ENCODE results near the gene FBN2. TPM values are rescaled to one million over a fixed set of nuclear protein-coding genes. Genes with fewer than 3 reads are reported as not detected.

Gene FBN2
- total and polyA plus RNA-seq, 9 of the 15 experiments (the other 6 are each of a cell fraction or from before 2014, with no cell fraction given) = 0.01 to 0.09 TPM; not detected in 7

DNA sequence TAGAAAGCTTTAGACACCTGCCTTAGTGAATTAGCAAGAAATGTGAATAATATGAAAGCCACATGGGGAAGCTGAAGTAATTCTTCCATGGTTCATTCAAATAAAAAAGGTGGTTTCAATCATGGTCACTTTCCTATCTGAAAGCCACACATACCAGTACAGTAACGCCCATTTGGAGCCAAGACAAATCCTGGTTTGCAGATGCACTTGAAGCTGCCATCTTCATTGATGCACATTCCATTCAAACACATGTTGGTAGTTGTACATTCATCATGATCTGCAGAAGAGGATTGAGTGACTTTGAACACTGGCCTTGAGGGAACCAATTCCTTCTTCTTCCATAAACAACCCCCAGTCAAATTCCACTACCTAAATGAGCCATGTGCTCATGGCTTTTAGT is 161.5 kb downstream of the FBN2 start:
- Histone ChIP-seq H3K27me3 (ENCODE audit: control insufficient read depth in 2 of 2, insufficient read depth in 2 of 2, low read length in 2 of 2) (no peaks in the 10 kb centered on the region), H3K27ac (ENCODE audit: extremely low read depth, low read depth, low read length) (no peak overlapping the region), H2AFZ (ENCODE audit: low read depth, low read length) (no peak overlapping the region), H3K79me2 (ENCODE audit: control insufficient read depth, insufficient read depth, low read length) (no peaks in the 10 kb centered on the region), H3K4me1 (replicated peaks in 1 of 2; ENCODE audit: control insufficient read depth in 2 of 2, insufficient read depth in 2 of 2, low read length in 2 of 2) (no peaks in the 10 kb centered on the region), H3K4me3 (no peak overlapping the region), H3K36me3 (ENCODE audit: control insufficient read depth, insufficient read depth, low read length) (no peaks in the 10 kb centered on the region), H3K9ac (ENCODE audit: insufficient read depth in 1 of 2, low read depth in 2 of 2, low read length in 2 of 2) (no peak overlapping the region), H4K20me1 (replicated peaks; ENCODE audit: control insufficient read depth, insufficient read depth, low read length) (no peaks in the 10 kb centered on the region), H3K9me3 (replicated peaks; ENCODE audit: control insufficient read depth, insufficient read depth, low read depth, low read length) (no peaks in the 10 kb centered on the region), H3K9me1 (ENCODE audit: control insufficient read depth, insufficient read depth, low read length) (no peaks in the 10 kb centered on the region), H3K4me2 (ENCODE audit: insufficient read depth, low read length) (no peak overlapping the region)
- intact Hi-C loops (cut with micrococcal nuclease) = no loop called here
- TF ChIP-seq FUS (optimal IDR thresholded peaks at IDR 0.05; ENCODE audit: low read depth, low read length) (no peak), SRSF3 (IDR thresholded peaks at IDR 0.05; ENCODE audit: insufficient read depth, low read length) (no peak), NELFE (IDR thresholded peaks at IDR 0.05; ENCODE audit: insufficient read depth, insufficient read length) (no peak), ZNF184 (CRISPR knock-in tag; IDR thresholded peaks at IDR 0.05) (no peak), NFXL1 (CRISPR knock-in tag; IDR thresholded peaks at IDR 0.05) (no peak), SLC30A9 (CRISPR knock-in tag; IDR thresholded peaks at IDR 0.05) (no peak), ZNF785 (CRISPR knock-in tag; IDR thresholded peaks at IDR 0.05) (no peak), CCNT2 (IDR thresholded peaks at IDR 0.05; ENCODE audit: borderline replicate concordance, extremely low read depth, insufficient read length, low read depth, low read length) (no peak), SIRT6 (IDR thresholded peaks at IDR 0.05; ENCODE audit: low read depth, low read length) (no peak), SIX5 (IDR thresholded peaks at IDR 0.05; ENCODE audit: borderline replicate concordance in 1 of 2, insufficient read depth in 1 of 2, low read depth in 1 of 2, low read length in 2 of 2) (no peak), CBFB (CRISPR knock-in tag; IDR thresholded peaks at IDR 0.05) (no peak), CHCHD3 (CRISPR knock-in tag; IDR thresholded peaks at IDR 0.05) (no peak), NFRKB (IDR thresholded peaks at IDR 0.05; ENCODE audit: low read depth) (no peak)
- TF ChIP-seq, protein P1, sequence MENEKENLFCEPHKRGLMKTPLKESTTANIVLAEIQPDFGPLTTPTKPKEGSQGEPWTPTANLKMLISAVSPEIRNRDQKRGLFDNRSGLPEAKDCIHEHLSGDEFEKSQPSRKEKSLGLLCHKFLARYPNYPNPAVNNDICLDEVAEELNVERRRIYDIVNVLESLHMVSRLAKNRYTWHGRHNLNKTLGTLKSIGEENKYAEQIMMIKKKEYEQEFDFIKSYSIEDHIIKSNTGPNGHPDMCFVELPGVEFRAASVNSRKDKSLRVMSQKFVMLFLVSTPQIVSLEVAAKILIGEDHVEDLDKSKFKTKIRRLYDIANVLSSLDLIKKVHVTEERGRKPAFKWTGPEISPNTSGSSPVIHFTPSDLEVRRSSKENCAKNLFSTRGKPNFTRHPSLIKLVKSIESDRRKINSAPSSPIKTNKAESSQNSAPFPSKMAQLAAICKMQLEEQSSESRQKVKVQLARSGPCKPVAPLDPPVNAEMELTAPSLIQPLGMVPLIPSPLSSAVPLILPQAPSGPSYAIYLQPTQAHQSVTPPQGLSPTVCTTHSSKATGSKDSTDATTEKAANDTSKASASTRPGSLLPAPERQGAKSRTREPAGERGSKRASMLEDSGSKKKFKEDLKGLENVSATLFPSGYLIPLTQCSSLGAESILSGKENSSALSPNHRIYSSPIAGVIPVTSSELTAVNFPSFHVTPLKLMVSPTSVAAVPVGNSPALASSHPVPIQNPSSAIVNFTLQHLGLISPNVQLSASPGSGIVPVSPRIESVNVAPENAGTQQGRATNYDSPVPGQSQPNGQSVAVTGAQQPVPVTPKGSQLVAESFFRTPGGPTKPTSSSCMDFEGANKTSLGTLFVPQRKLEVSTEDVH (IDR thresholded peaks at IDR 0.05; ENCODE audit: low read depth, partially characterized antibody) = no peak
- TF ChIP-seq, protein P2, sequence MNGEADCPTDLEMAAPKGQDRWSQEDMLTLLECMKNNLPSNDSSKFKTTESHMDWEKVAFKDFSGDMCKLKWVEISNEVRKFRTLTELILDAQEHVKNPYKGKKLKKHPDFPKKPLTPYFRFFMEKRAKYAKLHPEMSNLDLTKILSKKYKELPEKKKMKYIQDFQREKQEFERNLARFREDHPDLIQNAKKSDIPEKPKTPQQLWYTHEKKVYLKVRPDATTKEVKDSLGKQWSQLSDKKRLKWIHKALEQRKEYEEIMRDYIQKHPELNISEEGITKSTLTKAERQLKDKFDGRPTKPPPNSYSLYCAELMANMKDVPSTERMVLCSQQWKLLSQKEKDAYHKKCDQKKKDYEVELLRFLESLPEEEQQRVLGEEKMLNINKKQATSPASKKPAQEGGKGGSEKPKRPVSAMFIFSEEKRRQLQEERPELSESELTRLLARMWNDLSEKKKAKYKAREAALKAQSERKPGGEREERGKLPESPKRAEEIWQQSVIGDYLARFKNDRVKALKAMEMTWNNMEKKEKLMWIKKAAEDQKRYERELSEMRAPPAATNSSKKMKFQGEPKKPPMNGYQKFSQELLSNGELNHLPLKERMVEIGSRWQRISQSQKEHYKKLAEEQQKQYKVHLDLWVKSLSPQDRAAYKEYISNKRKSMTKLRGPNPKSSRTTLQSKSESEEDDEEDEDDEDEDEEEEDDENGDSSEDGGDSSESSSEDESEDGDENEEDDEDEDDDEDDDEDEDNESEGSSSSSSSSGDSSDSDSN (IDR thresholded peaks at IDR 0.05; ENCODE audit: borderline replicate concordance in 1 of 2, low read depth in 2 of 2, low read length in 2 of 2) = no peak
- WGBS (ENCODE audit: insufficient coverage, low coverage, missing lambda C conversion rate) = 0% methylated on average over 1 of the region's 1 CpG
- FAIRE-seq (no peak), DNase-seq (ENCODE audit: extremely low read depth in 1 of 4, low spot score in 3 of 4) (no peak), ATAC-seq (no peak)
- ChIA-PET CTCF (ENCODE audit: low intra/inter-chr PET ratio) (no interaction called here), POLR2A (no interaction called here)
- BruUV-seq (replicated peaks) = no TSS peak
- in situ Hi-C loops (cut with MboI) = no loop called here
